HepG2 (cell line): ENCODE measurements around the gene COPS7A. TPM values are rescaled to one million over a fixed set of nuclear protein-coding genes. Genes with fewer than 3 reads are reported as not detected.

ENCODE experiments used
- AHR ChIP-seq: IDR thresholded peaks from 2 replicates; pipeline ENCODE4 v1.6.1; 2018; ENCODE audit warnings: missing genetic modification reagents, missing compliant biosample characterization
- ARID4A ChIP-seq: sonication (generic); formaldehyde crosslinking; IDR thresholded peaks from 2 replicates; pipeline ENCODE4 v1.5.0; 2020; ENCODE audit warnings: mild to moderate bottlenecking, missing genetic modification reagents, borderline replicate concordance
- GABPB1 ChIP-seq: IDR thresholded peaks from 2 replicates; pipeline ENCODE4 v1.6.1; 2016; ENCODE audit warnings: mild to moderate bottlenecking, missing genetic modification reagents, moderate library complexity, missing compliant biosample characterization
- IRF2 ChIP-seq: IDR thresholded peaks from 2 replicates; pipeline ENCODE4 v1.6.1; 2018; ENCODE audit warnings: missing genetic modification reagents, missing compliant biosample characterization
- KLF15 ChIP-seq: sonication (generic); formaldehyde crosslinking; IDR thresholded peaks from 2 replicates; pipeline ENCODE4 v1.8.1; 2023; ENCODE audit warnings: borderline replicate concordance, mild to moderate bottlenecking, inconsistent platforms, missing genetic modification reagents, mixed read lengths
- SOX6 ChIP-seq, 2 experiments: fragments of 450-650 bp in 1 of 2; sonication (generic) in 1 of 2; formaldehyde crosslinking in 1 of 2; IDR thresholded peaks; 2 replicates each; pipeline versions ENCODE4 v1.4.0 to v1.6.1; 2017 to 2020; ENCODE audit warnings: antibody characterized with exemption in 1 of 2, mild to moderate bottlenecking in 1 of 2, missing genetic modification reagents in 1 of 2
- SP4 ChIP-seq: sonication (generic); formaldehyde crosslinking; IDR thresholded peaks from 2 replicates; pipeline ENCODE4 v1.8.1; 2023; ENCODE audit warnings: mild to moderate bottlenecking, missing genetic modification reagents
- ZBTB20 ChIP-seq: sonication (generic); formaldehyde crosslinking; IDR thresholded peaks from 2 replicates; pipeline ENCODE4 v1.8.1; 2023; ENCODE audit warnings: missing genetic modification reagents, low read depth, mild to moderate bottlenecking, borderline replicate concordance
- ZNF318 ChIP-seq: sonication (generic); formaldehyde crosslinking; IDR thresholded peaks from 2 replicates; pipeline ENCODE4 v1.4.0; 2020; ENCODE audit warnings: mild to moderate bottlenecking, missing genetic modification reagents
- ZNF616 ChIP-seq: sonication (generic); formaldehyde crosslinking; IDR thresholded peaks from 2 replicates; pipeline ENCODE4 v1.5.0; 2020; ENCODE audit warnings: low read depth, mild to moderate bottlenecking, missing genetic modification reagents
- polyA plus RNA-seq, 8 experiments: library from polyadenylated mRNA; depleted of rRNA in 3 of 8; stranded (reverse) in 7 of 8; unstranded in 1 of 8; fragments of >200 nt; fragmentation: Illumina TruSeq in 4 of 8; extraction: Trizol in 4 of 8; gene quantifications; 2 replicates each; pipeline versions ENCODE4 v1.2.1 to v1.2.3, GENCODE V29; 2011 to 2016; ENCODE audit warnings: low read depth in 4 of 8, missing spikeins in 1 of 8, mixed read lengths in 1 of 8; ENCODE audit not compliant: insufficient read depth in 1 of 8
- total RNA-seq, 5 experiments: library from RNA; depleted of rRNA; stranded (reverse); fragments of >200 nt; fragmentation: Illumina TruSeq; extraction: Trizol; gene quantifications; 2 replicates each; pipeline ENCODE4 v1.2.3, GENCODE V29; 2016; ENCODE audit warnings: low read depth in 1 of 5
- TF ChIP-seq, protein P1 (sequence below): sonication (generic); formaldehyde crosslinking; IDR thresholded peaks from 2 replicates; pipeline ENCODE4 v1.8.1; 2022; ENCODE audit warnings: mild to moderate bottlenecking, missing genetic modification reagents
- TF ChIP-seq, protein P2 (sequence below): sonication (generic); formaldehyde crosslinking; IDR thresholded peaks from 2 replicates; pipeline ENCODE4 v1.5.0; 2020; ENCODE audit warnings: missing genetic modification reagents

The COPS7A gene
- total and polyA plus RNA-seq, 2 of the 13 experiments (the other 11 are each of a cell fraction or from before 2014, with no cell fraction given) = 40.0 to 73.6 TPM

- no peak for TF ChIP-seq SOX6 (IDR thresholded peaks at IDR 0.05)
- TF ChIP-seq SOX6 (CRISPR knock-in tag; IDR thresholded peaks at IDR 0.05) = peak; percentile 54
- TF ChIP-seq ZNF318 (CRISPR knock-in tag) = no peak
- TF ChIP-seq KLF15 (CRISPR knock-in tag) = no peak; the same call in 1 of the 2 replicates
- no peak for TF ChIP-seq AHR (CRISPR knock-in tag)
- TF ChIP-seq GABPB1 (CRISPR knock-in tag) = peak; percentile 92
- peak; percentile 81 for TF ChIP-seq SP4
- TF ChIP-seq, protein P1, sequence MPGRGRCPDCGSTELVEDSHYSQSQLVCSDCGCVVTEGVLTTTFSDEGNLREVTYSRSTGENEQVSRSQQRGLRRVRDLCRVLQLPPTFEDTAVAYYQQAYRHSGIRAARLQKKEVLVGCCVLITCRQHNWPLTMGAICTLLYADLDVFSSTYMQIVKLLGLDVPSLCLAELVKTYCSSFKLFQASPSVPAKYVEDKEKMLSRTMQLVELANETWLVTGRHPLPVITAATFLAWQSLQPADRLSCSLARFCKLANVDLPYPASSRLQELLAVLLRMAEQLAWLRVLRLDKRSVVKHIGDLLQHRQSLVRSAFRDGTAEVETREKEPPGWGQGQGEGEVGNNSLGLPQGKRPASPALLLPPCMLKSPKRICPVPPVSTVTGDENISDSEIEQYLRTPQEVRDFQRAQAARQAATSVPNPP (CRISPR knock-in tag) = peak; percentile 75; the same call in 1 of the 2 replicates
- peak; percentile 86 for TF ChIP-seq ARID4A
- TF ChIP-seq ZNF616 = no peak
- peak; percentile 18; the same call in 1 of the 2 replicates for TF ChIP-seq ZBTB20 (CRISPR knock-in tag)
- peak; percentile 77; the same call in 1 of the 2 replicates for TF ChIP-seq IRF2 (CRISPR knock-in tag)
- TF ChIP-seq, protein P2, sequence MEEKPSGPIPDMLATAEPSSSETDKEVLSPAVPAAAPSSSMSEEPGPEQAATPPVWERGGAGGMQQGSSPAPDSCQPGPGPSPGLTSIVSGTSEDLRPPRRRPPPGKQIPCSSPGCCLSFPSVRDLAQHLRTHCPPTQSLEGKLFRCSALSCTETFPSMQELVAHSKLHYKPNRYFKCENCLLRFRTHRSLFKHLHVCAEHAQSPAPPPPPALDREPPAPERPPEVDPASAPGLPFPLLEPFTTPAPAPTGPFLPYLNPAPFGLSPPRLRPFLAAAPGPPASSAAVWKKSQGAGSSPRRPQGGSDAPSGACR (CRISPR knock-in tag) = no peak
Measured at GRCh38 chr12:6688999-6689882, 34.6 kb upstream of the COPS7A start, which contains the start of gene ZNF384 (continued).
